Measurements from ENCODE around the gene ZCCHC7. TPM values are rescaled to one million over a fixed set of nuclear protein-coding genes. Genes with fewer than 3 reads are reported as not detected.

ZCCHC7 gene
- total and polyA plus RNA-seq, 2 of the 8 experiments (the other 6 are each of a cell fraction or from before 2014, with no cell fraction given), result 12.2 to 27.5 TPM

- no peak for TF ChIP-seq CHD7 (IDR thresholded peaks at IDR 0.05; ENCODE audit: insufficient replicate concordance, low read length)
- no peak; the same call in 1 of the 2 replicates for TF ChIP-seq SP4 (IDR thresholded peaks at IDR 0.05; ENCODE audit: low read length)
- peak; percentile 65; the same call in 1 of the 2 replicates for TF ChIP-seq CHD2 (IDR thresholded peaks at IDR 0.05; ENCODE audit: low read length)
- TF ChIP-seq, protein P1, sequence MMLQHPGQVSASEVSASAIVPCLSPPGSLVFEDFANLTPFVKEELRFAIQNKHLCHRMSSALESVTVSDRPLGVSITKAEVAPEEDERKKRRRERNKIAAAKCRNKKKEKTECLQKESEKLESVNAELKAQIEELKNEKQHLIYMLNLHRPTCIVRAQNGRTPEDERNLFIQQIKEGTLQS (IDR thresholded peaks at IDR 0.05; ENCODE audit: insufficient read depth, low read depth, low read length), result 0 out of 2 replicates have a peak, but pooled peaks have one; percentile 28
- TF ChIP-seq, protein P2, sequence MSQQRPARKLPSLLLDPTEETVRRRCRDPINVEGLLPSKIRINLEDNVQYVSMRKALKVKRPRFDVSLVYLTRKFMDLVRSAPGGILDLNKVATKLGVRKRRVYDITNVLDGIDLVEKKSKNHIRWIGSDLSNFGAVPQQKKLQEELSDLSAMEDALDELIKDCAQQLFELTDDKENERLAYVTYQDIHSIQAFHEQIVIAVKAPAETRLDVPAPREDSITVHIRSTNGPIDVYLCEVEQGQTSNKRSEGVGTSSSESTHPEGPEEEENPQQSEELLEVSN (IDR thresholded peaks at IDR 0.05), result peak; percentile 100
- no peak for TF ChIP-seq YY1 (IDR thresholded peaks at IDR 0.05; ENCODE audit: low read depth, low read length)
- TF ChIP-seq POLR2AphosphoS5 (IDR thresholded peaks at IDR 0.05; ENCODE audit: low read depth, low read length), result peak; percentile 73
- TF ChIP-seq TEAD4 (IDR thresholded peaks at IDR 0.05; ENCODE audit: low read depth, low read length), result peak; percentile 53; the same call in 1 of the 2 replicates
Observed at GRCh38 chr9:37119907-37120842, at the start of gene ZCCHC7 (continued).
